ENCODE results near the gene UTP25.

DNA sequence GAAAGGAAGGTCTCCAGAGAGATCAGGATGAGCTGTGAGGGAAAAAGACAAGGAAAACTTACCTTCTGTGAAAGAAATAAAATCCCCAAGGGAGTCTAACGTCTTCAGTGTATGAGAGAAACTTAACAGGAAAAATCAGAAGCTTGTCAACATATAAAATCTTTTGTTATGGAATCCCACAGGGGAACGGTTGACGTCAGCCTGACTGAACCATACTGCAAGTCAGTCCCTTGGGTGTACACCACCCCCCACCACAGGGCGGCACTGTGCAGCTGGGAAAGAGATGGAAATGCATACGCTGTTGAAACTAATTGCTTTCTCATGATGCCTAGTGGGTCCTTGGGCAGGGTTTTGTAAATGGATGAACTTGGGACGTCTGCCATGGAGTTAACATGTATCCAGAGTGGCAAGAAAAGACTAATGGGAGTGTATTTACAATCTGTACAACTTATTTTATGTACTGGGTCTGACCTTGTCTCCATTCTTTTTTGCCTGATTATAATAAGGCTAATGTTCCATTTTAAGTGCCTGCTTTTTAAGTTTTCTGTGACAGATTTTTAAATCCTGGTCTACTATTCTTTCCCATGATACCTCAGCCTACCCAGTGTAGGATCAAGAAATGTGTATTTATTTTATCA, 22.7 kb downstream of the UTP25 start:
- peak; percentile 96 for TF ChIP-seq CTCF (IDR thresholded peaks at IDR 0.05; ENCODE audit: insufficient read depth, low read depth, low read length)
- no peak for TF ChIP-seq EZH2 (IDR thresholded peaks at IDR 0.05; ENCODE audit: insufficient read depth, low read length)

Measured in astrocyte (in vitro differentiated cells and primary cell).